Endothelial cell of umbilical vein (primary cell): ENCODE measurements around the gene RCOR1. TPM values are rescaled to one million over a fixed set of nuclear protein-coding genes. Genes with fewer than 3 reads are reported as not detected.

ENCODE experiments used
- BruUV-seq: library from RNA; stranded (reverse); fragments of 400-500 nt; replicated peaks from 2 replicates; lab custom pipeline; 2021; lab: Mats Ljungman, UMichigan
- CTCF ChIA-PET: fragments of 300-600, 350-600 bp; sonication (Branson Sonifier 250); formaldehyde crosslinking; loops from one replicate; lab custom pipeline; 2021; ENCODE audit warnings: antibody characterized with exemption, inconsistent platforms; lab: Charles Lee
- POLR2A ChIA-PET: fragments of 300-600, 350-600 bp; sonication (Branson Sonifier 250); formaldehyde crosslinking; loops from one replicate; lab custom pipeline; 2021; ENCODE audit warnings: antibody characterized with exemption, inconsistent platforms; lab: Charles Lee
- DNase-seq: peaks from one replicate; pipeline ENCODE4 v3.0.0-alpha.2; 2011; ENCODE audit warnings: low read depth, low spot score
- FAIRE-seq: peaks from 2 replicates; lab custom pipeline; 2011; peaks lifted over from hg19 to GRCh38; lab: Jason Lieb, UNC
- H2AFZ ChIP-seq: 2 replicates; pipeline ENCODE4 v1.6.0; 2012; ENCODE audit warnings: low read depth, low read length, control low read depth, inconsistent platforms
- H3K27ac ChIP-seq: 2 replicates; pipeline ENCODE4 v1.5.1; 2011; ENCODE audit warnings: low read depth, mild to moderate bottlenecking, control low read depth, low read length, moderate library complexity; ENCODE audit not compliant: insufficient read depth
- H3K27me3 ChIP-seq, 2 experiments: 2 replicates each; pipeline versions ENCODE4 v1.6.0 to v1.6.1; 2011; ENCODE audit warnings: low read length in 2 of 2, mixed read lengths in 1 of 2; ENCODE audit not compliant: control insufficient read depth in 2 of 2, insufficient read depth in 2 of 2
- H3K36me3 ChIP-seq, 2 experiments: 2 replicates in 1 of 2; 3 replicates in 1 of 2; pipeline ENCODE4 v1.5.1; 2011; ENCODE audit warnings: low read length in 2 of 2, mild to moderate bottlenecking in 1 of 2, moderate library complexity in 1 of 2; ENCODE audit not compliant: control insufficient read depth in 2 of 2, insufficient read depth in 2 of 2; ENCODE audit errors: extremely low read depth in 1 of 2
- H3K4me1 ChIP-seq: 3 replicates; pipeline ENCODE4 v1.5.1; 2011; ENCODE audit warnings: mild to moderate bottlenecking, low read length; ENCODE audit not compliant: control insufficient read depth, insufficient read depth; ENCODE audit errors: extremely low read depth
- H3K4me2 ChIP-seq: 2 replicates; pipeline ENCODE4 v1.6.1; 2011; ENCODE audit warnings: low read length, control low read depth, mixed read lengths; ENCODE audit not compliant: insufficient read depth
- H3K4me3 ChIP-seq, 3 experiments: fragments of 200-600 bp in 1 of 3; sonication (generic), shearing (Covaris generic) in 1 of 3; replicated peaks in 1 of 3; 2 replicates each; pipeline ENCODE4 v1.5.1; 2011 to 2016; ENCODE audit warnings: control low read depth in 3 of 3, low read length in 3 of 3, mild to moderate bottlenecking in 2 of 3, inconsistent platforms in 1 of 3, low read depth in 1 of 3, moderate library complexity in 1 of 3; ENCODE audit not compliant: insufficient read depth in 1 of 3
- H3K79me2 ChIP-seq: 2 replicates; pipeline ENCODE4 v1.6.0; 2012; ENCODE audit warnings: low read length, inconsistent platforms; ENCODE audit not compliant: control insufficient read depth, insufficient read depth
- H3K9ac ChIP-seq: replicated peaks from 2 replicates; pipeline ENCODE3; 2011; ENCODE audit warnings: low read length, control low read depth; ENCODE audit not compliant: insufficient read depth; ENCODE audit errors: extremely low read depth
- H3K9me1 ChIP-seq: replicated peaks from 3 replicates; pipeline ENCODE4 v1.6.0; 2011; ENCODE audit warnings: mild to moderate bottlenecking, low read length; ENCODE audit not compliant: control insufficient read depth, insufficient read depth; ENCODE audit errors: extremely low read depth
- H3K9me3 ChIP-seq: replicated peaks from 2 replicates; pipeline ENCODE4 v1.5.1; 2012; ENCODE audit warnings: low read length, inconsistent platforms; ENCODE audit not compliant: control insufficient read depth, insufficient read depth
- H4K20me1 ChIP-seq: replicated peaks from 2 replicates; pipeline ENCODE3; 2011; ENCODE audit warnings: mild to moderate bottlenecking, low read length; ENCODE audit not compliant: control insufficient read depth, insufficient read depth; ENCODE audit errors: extremely low read depth
- CTCF ChIP-seq, 2 donors: IDR thresholded peaks; 1 replicate in 1 of 2; 2 replicates in 1 of 2; pipeline ENCODE4 v1.5.1; 2011; ENCODE audit warnings: low read length in 2 of 2, mild to moderate bottlenecking in 2 of 2, moderate library complexity in 2 of 2, control low read depth in 1 of 2, inconsistent platforms in 1 of 2, low read depth in 1 of 2; ENCODE audit not compliant: insufficient read depth in 1 of 2; ENCODE audit errors: extremely low read depth in 1 of 2
- EZH2 ChIP-seq: IDR thresholded peaks from 2 replicates; pipeline ENCODE4 v1.6.1; 2012; ENCODE audit warnings: borderline replicate concordance, low read depth, mild to moderate bottlenecking, moderate library complexity, low read length, inconsistent platforms; ENCODE audit not compliant: severe bottlenecking
- FOS ChIP-seq: IDR thresholded peaks from 2 replicates; pipeline ENCODE4 v1.6.1; 2011; ENCODE audit warnings: mild to moderate bottlenecking, low read length, moderate library complexity, borderline replicate concordance; ENCODE audit not compliant: insufficient read depth
- GATA2 ChIP-seq: IDR thresholded peaks from 2 replicates; pipeline ENCODE4 v1.7.0; 2011; ENCODE audit warnings: low read depth, mild to moderate bottlenecking, moderate library complexity, mixed read lengths, low read length; ENCODE audit not compliant: insufficient read length, insufficient read depth
- JUN ChIP-seq: IDR thresholded peaks from 2 replicates; pipeline ENCODE4 v1.6.1; 2011; ENCODE audit warnings: borderline replicate concordance, low read depth; ENCODE audit not compliant: insufficient read length, insufficient read depth
- MAX ChIP-seq: IDR thresholded peaks from 2 replicates; pipeline ENCODE4 v1.6.1; 2011; ENCODE audit not compliant: insufficient read depth, insufficient read length
- MYC ChIP-seq: IDR thresholded peaks from one replicate; pipeline ENCODE4 v1.6.1; 2011; ENCODE audit warnings: mild to moderate bottlenecking, low read depth, low read length
- POLR2A ChIP-seq: IDR thresholded peaks from 2 replicates; pipeline ENCODE4 v1.6.1; 2012; ENCODE audit warnings: low read depth, mild to moderate bottlenecking, control low read depth, low read length
- POLR2AphosphoS5 ChIP-seq: IDR thresholded peaks from 2 replicates; pipeline ENCODE4 v1.6.1; 2012; ENCODE audit warnings: low read depth, mild to moderate bottlenecking, control low read depth, low read length, moderate library complexity; ENCODE audit not compliant: insufficient read depth
- dilution Hi-C: fragments of 300-500 bp; cut with MboI; formaldehyde crosslinking; loops from one replicate; pipeline ENCODE4 v1.15.0; 2019; ENCODE audit warnings: low sequenced_read_pairs; ENCODE audit not compliant: extremely low pct_ligation_motif_present
- intact Hi-C: fragments of 100-400 bp; cut with micrococcal nuclease; formaldehyde crosslinking; loops from one replicate; pipeline ENCODE4 v1.10.0; 2022
- polyA plus RNA-seq, 4 experiments: library from polyadenylated mRNA; depleted of rRNA in 3 of 4; stranded (reverse) in 3 of 4; unstranded in 1 of 4; fragments of >200 nt; gene quantifications; 2 replicates each; pipeline versions ENCODE4 v1.2.1 to v1.2.3, GENCODE V29; 2011 to 2012; ENCODE audit warnings: missing spikeins in 1 of 4
- total RNA-seq: library from RNA; stranded (reverse); gene quantifications from 2 replicates; pipeline ENCODE4 v1.2.3, GENCODE V29; 2021

RCOR1 gene
- total and polyA plus RNA-seq, 2 donors (not counting 3 experiments of a cell fraction or from before 2014, with no cell fraction given), result 15.6 to 32.2 TPM

GRCh38 chr14:102726191-102726949, 133.9 kb downstream of the RCOR1 start:
- CTCF ChIA-PET, result interaction anchor here (1.0 kb wide), 1 partner anchor 47 kb away, joined by 3 read pairs; no protein-coding TSS in a partner anchor
- Histone ChIP-seq H2AFZ (no peak overlapping the region), H3K4me2 (no peak overlapping the region), H3K27me3 (no peaks in the 10 kb centered on the region), H3K36me3 (peaks cover 8 to 20% of the 10 kb centered on the region in 2 experiments), H4K20me1 (no peaks in the 10 kb centered on the region), H3K9ac (no peak overlapping the region), H3K9me1 (no peaks in the 10 kb centered on the region), H3K79me2 (no peaks in the 10 kb centered on the region), H3K9me3 (no peaks in the 10 kb centered on the region), H3K4me1 (no peaks in the 10 kb centered on the region), H3K4me3 (no peak overlapping the region), H3K27ac (no peak overlapping the region)
- dilution Hi-C loops, result no loop called here
- POLR2A ChIA-PET, result no interaction called here
- no TSS peak for BruUV-seq
- no peak for TF ChIP-seq MYC
- no peak for TF ChIP-seq JUN
- no peak for TF ChIP-seq MAX
- no peak for TF ChIP-seq GATA2
- no peak for TF ChIP-seq POLR2AphosphoS5
- TF ChIP-seq CTCF (IDR thresholded peaks at IDR 0.05; ENCODE audit: extremely low read depth in 1 of 2, insufficient read depth in 1 of 2, low read depth in 1 of 2, low read length in 2 of 2), result no peak
- TF ChIP-seq EZH2, result no peak
- TF ChIP-seq POLR2A, result no peak
- no peak for TF ChIP-seq FOS
- FAIRE-seq (no peak), DNase-seq (no peak)
- intact Hi-C loops, result no loop called here
